Measurements from ENCODE around the gene NEMP1.
"Not testable (repeated sequence)": the region's sequence is repeated elsewhere in the genome, so short reads cannot be mapped to it uniquely, and the experiment has no call there.

The NEMP1 gene

DNA sequence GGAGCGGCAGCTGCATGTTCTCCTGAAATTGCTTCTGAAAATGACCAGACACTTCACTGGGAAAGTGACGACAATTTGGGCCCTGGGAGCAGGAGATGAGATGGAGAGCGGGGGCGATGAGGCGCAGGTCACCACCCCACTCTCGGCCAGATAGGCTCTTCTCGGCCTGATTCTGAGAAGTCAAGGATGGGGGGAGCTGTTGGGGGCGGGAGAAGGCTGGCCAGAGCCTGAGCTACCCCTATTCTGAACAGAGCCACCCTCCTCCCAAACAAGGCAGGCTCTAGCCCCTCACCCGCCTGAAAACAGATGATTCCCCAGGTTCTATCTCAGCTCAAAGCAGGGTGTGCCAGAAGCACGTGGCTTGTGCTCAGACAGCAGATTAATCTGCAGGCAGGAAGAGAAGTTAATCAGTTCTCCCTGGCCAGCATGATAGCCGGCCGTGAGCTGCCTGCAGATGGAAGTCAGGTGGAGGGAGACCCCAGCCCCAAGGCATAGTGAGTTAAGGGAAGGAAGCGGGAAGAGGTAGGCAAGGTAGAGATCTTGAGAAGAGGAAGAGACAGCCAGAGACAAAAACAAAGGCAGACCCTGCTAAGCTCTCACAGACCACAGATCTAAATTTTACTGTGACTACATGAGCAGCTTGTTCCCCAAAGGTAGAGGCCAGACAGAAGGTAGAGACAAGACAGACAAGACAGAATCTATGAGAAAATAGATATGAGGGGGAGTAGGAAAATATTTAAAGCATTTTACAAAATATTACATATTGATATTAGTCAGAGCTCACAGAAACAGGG, 51.4 kb downstream of the NEMP1 start:
- no peak for DNase-seq (ENCODE audit: low spot score)

DNA sequence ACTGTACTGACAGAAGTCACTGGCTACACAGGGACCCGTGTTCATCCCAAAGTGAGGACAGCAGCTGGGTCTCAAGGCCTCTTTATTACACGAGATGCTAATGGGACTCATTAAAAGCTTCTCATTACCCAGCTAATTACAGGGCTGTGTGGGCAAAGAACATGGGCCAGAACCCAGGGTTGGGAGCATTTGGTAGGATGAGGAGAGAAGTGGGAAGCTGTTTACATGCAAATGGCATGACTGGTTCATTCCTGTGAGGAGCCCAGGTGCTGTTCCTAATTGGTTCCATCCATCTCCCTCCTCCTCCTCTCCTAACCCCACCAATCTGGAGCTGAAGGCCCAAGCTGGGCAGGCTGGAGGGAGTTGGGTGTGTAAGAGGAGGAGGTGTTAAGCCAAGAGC, 53.4 kb downstream of the NEMP1 start:
- DNase-seq (ENCODE audit: low spot score) = no peak

DNA sequence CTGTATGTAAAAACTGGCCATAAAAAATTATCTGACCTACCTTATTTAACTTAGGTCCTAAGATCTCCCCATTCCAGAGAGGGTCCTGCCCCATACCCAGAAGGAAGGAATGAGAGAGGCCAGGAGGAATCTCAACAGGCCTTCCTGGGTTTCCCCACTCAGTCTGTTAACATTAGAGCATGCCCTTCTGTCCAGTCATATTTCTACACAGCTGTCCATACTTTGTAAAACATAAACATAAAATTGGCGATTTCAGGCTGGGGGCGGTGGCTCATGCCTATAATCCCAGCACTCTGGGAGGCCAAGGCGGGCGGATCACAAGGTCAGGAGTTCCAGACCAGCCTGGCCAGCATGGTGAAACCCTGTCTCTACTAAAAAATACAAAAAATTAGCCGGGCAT, 56.3 kb downstream of the NEMP1 start:
- not testable (repeated sequence) for DNase-seq (ENCODE audit: low spot score)

DNA sequence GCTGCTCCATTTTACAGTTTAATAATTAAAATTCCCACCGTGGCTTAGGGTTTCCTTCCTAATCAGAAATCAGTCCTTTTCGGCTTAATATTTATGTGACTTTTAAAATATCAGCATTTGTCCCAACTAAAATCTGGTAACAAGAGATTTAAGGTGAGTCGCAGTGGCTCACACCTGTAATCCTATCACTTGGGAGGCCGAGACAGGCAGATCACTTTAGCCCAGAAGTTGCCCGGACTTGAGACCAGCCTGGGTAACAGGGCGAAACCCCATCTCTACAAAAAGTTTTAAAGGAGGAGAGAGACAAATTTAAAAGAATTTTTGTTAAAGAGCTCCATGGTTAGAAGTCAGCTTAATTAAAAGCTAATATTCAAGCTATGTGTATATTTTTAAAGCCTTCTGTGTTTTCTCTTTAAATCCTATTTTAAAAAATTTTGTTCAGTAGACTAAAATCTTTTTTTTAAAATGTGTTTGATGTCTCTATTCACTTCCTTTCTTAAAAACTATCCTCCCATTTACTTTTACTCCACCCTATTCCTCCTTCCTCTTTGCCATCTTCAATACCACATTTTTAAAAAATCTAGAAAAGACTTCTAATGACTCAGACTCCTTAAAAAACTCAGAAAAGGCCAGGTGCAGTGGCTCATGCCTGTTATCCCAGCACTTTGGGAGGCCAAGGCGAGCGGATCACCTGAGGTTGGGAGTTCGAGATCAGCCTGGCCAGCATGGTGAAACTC, 58.4 kb downstream of the NEMP1 start:
- DNase-seq (ENCODE audit: low spot score) = no peak

DNA sequence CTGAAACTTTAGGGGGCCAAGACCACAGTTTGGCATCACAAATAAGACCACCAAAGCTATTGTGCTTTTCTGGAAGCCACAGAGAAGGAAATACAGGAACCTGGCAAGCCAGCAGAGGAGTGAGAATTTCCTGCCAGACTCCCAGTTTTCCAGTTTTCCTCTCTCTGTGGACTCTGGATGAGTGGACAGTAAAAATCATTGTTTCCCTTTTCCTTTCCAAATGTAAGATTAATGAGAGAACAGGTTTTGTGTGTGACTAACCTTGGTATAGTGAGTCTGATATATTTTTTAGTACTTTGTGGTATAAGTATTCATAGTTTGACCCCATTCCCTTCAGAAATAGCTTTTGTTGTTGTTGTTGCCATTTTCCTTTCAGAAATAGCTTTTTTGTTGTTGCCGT, 59.7 kb downstream of the NEMP1 start:
- no peak for DNase-seq (ENCODE audit: low spot score)

DNA sequence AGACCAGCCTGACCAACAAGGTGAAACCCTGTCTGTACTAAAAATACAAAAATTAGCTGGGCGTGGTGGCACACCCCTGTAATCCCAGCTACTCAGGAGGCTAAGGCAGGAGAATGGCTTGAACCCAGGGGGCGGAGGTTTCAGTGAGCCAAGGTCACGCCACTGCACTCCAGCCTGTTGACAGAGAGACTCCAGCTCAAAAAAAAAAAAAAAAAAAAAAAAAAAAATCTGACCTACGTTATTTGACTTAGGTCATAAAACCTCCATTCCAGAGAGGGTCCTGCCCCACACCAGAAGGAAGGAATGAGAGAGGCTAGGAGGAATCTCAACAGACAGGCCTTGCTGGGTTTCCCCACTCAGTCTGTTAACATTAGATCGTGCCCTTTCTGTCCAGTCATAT, 60.2 kb downstream of the NEMP1 start:
- DNase-seq (ENCODE audit: low spot score) = not testable (repeated sequence)

DNA sequence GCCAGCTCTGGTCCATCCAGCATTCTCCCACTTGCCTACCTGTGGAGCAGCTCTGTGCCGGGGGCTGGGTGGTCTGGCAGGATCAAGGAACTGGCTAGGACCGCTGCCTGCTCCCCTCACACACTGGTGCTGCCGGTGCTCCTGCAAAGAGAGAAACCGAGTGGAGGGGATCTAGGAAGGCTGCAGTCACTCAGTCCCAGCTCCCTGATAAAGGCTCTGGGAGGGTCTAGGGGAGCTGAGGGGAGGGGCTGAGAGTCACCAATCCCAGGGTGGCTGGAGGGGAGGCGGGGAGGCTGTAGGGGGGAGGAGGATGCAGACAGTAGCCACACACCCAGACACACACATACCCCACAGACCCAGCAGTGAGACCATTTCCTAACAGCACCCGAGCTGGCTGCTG, 62.2 kb downstream of the NEMP1 start, which contains the start of gene TAC3:
TSS of gene TAC3 (minus strand) at position 182 of the 400 bp plus-strand sequence. CDS start 732 bp downstream, outside the sequence.
- no peak for DNase-seq (ENCODE audit: low spot score)

DNA sequence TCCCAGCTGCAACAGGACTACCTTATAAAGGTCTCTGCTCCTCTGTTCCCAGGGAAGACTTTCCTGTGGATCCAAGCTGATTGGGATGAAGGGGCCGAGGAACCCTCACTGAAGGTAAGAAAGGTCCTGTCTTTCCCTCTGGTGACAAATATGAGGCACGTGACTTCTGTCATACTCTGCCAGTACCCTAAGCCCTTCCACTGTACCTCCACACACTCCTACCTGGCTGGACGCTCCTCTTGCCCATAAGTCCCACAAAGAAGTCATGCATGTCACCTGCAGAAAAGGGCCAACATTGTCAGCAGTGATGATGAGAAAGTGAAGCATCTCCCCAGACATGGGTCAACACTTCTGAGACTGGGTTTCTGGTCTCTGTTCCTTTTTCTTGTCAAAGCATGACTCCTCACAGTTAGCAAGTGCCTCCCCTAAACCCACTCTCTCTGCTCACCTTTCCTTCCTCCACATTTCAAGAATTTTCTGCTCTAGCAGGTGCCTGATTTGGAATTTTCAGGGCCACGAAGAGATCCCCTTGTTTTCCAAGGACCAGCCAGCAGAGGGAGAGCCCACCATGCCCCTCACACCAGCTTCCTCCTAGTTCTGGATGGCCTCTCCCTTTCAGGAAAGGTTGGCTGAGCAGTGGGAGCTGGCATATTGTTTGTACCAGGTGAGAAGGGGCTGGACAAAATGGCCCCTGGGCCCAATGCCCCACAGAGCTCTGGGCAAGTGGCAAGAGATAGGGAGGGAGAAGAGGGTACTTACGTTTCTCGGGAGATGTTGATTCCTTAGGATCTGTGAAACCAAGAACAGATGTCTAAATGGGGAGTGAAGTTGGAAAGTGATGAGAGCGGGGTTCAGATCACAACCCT, 65.8 kb downstream of the NEMP1 start:
- no peak for DNase-seq (ENCODE audit: low spot score)

DNA sequence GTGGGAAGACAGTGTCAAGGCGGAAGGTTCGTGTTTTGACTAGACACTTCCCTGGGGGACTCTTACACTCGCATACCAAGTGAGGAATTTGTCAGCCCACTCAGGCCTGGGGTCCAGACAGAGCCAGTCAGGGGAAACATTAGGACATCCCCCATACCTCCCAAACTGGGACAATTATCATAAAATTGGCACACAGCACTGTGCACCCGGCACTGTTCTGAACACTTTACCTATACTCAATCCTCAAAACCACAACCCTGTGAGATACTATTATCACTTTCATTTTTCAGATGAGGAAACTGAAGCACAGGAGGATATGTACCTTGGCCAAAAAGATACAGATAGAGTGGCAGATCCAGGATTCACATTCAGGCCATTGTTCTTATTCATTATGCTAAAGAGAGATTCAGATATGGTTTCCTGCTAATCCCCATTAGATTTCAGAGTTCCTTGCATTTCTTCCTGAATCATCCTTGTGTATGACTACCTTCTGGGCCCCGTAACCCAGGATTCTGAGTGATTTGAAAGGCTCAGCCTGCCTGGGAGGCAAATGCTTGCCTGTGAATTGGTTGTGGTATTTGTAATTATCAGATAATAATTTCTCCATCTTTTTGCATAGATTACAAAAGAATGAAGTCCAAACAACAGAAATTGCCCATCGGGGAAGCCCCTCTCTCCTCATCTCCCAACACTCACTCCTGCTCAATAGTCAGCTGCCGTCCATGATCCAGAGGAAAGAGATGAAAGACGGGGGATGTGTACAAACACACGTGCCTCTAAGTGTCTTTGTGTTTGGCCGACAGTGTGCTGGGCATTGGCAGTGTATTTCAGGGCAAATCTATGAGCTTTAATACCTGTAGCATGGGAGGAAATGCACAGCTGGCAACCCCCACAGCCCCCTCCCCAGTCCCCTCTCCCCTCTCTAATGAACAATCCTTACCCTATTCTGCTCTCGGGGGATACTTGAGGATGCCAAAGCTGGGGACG, 66.9 kb downstream of the NEMP1 start:
- DNase-seq (ENCODE audit: low spot score) = no peak

DNA sequence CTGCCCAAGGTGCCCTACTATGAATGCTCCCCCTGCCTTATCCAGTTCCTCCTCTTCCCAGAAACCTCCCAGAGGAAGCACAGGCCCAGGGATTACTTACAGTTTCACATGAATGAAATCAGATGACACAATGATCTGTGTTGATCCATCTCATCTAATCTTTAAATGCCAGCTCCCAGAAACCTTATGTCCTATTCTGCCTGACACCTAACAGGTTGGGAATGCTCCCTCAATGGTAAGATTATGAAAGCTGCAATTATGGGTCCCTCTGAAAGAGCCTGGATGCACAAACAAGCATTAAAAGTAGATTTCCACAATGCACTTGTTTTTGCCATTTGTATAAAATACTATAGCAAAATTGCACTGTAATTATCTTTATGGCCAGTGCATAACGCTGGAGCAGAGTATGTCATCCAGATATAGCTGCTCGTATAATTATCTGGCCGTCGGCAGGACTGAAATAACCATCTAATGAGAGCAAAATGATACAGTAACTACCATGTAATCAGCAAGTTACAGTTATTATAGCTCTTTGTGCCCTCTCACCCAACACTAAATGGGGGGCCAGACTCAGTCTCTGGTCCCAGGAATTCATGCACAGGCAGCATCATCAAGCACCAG, 67.9 kb downstream of the NEMP1 start:
- no peak for DNase-seq (ENCODE audit: low spot score)

DNA sequence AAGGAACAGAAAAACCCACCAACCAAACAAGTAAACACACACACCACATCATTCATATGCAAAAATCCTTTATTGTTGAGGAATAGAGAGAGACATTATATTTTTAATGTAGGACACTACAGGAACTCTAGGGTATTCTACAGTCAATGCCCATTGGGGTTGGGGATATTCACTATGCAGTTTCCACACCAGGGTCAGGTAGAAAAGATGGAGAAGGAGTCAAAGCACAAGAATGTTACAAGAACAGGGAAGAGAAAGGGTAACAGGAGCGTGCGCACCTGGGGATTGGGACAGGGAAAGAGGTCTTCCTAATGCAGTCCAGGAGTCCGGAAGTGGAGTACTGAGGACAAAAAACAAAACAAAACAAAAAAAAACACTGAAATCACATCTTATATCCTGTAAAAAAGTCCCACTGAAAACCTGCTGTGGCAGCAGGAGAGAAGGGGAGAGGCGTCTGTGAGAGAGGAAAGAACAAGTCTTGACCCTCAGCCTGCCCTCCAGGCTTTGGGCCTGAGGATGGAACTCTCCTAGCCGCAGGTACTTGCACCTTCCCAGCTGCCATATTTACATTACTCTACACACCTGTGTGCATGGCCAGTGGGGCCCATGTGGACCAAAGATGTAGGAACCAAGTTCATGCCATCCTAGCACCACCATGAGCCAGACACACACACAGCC, 68.5 kb downstream of the NEMP1 start:
- no peak for DNase-seq (ENCODE audit: low spot score)

DNA sequence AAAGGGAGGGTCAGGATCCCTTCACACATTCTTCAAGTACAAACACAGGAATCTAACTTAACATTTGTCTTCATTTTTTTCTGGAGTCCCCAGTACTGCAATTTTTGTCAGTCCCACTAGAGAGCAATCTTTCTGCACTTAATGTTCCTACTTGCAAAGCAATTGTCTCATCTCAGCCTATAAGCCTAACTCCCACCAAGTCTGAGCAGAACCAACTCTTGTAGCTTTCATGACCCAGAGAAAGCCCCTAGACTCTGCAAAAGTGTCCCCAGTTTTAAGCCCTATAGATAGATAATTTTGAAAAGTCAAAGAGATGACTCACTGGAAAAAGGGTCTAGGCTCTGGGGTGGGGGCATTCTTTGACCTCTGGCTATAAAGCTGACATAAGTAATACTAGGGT, 70.4 kb downstream of the NEMP1 start:
- peak; percentile 50 for DNase-seq (ENCODE audit: low spot score)

DNA sequence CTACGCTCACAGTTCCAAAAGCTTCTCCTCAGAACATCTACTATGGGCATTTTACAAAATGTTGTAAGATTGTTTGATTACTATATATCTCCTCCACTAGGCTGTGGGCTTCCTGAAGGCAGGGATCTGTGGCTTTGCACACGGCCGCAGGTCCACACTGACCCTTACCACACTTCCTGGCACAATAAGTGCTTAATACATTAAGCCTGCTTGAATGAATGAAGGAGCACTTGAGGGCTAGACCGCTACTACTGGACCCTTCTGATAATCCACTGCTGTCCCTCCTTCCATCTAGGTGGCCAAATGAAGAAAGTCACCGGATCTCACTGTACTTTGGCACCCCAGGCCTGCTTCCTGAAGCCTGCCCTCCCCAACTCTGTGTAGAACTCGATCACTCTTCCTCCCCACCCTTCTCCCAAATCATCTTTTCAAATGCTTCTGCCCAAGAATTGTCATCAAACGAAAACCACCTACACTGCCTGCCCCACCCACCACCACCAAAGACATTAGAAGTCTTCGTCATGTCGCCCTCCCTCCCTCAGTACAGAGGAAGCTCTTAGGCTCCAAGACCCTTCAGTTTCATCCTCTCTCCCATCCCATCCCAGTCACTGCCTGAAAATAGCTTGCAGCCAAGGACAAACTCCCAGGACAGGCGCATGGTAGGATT, 71.6 kb downstream of the NEMP1 start:
- no peak for DNase-seq (ENCODE audit: low spot score)

DNA sequence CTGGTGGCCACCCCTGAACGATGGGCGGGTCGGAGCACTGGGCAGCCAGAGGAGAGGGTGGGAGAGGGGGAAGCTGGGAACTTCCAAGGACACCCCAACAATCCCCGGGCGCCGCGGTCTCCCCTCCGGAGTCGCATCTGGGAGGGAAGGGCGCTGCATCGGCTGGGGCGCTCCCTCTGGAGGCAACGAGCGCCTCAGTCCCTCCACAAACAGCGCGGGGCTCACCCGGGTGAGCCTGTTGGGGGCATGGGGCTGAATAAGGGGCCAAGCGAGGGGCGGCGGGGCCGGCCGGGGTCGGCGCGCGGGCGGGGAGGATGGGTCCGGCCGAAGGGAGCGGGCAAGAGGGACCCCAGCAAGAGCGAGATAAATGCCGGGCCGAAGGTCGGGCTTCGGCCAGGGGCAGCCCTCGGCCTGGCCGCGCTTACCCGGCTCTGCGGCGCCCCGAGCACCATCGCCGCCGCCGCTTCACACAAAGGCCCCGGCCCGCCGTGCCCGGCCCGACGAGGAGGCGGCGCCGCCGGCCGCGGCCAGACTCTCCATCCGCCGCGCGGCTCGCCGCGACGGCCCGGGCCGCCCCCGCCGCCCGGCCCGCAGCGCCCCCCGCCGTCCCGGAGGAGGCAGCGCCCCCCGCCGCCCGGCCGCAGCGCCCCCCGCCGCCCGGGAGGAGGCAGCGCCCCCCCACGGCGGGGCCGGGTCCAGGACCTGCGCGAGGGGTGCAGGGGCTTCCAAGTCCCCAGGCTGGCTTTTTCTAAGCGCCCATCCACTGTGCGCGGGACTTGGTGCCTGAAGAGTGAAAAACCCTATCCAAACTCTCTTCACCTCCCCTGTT, 72.4 kb downstream of the NEMP1 start, which contains the start of gene ZBTB39:
TSS of gene ZBTB39 (minus strand) at position 567 of the 829 bp plus-strand sequence. CDS start 1,629 bp downstream, outside the sequence.
- DNase-seq (ENCODE audit: low spot score) = peak; percentile 53
